ENCODE measurements around the gene HSH2D. TPM values are rescaled to one million over a fixed set of nuclear protein-coding genes. Genes with fewer than 3 reads are reported as not detected.

Gene HSH2D
- total and polyA plus RNA-seq, 9 of the 15 experiments (the other 6 are each of a cell fraction or from before 2014, with no cell fraction given): 0.03 to 1.1 (median 0.35) TPM; not detected in 1

DNA sequence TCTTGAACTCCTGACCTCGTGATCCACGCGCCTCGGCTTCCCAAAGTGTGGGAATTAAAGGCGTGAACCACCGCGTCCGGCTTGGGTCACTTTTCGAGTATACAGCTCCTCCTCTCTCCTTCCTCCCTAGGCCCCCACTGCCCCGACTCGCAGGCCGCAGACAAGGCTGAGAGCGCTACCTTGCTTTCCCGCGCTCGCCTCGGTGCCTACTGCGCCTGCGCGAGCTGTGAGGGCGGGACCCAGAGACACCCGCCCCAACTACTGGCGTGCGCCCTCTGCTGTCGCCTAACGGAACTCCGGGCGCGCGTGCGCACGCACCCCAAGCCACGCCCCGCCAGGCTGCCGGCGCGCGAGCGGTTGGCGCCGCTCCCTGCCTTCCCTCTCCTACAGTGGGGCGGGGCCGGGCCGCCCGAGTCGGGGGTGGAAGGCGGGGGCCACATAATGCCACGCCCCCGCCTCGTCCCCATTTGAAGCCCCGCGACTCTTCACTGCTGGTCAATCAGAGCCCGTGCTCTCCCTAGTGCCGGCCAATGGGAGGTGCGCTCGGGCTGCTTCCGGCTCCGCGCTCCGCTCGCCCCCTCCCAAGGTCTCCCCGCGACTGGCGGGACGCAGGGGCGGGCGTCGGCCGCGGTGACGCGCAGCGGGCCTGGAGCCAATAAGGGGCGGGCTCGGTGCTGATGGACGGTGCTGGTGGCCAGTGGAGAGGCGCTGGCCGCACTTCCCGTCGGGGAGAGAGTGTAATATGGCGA, 32.2 kb upstream of the HSH2D start, which contains the start of gene RAB8A (continued):
- TF ChIP-seq, protein P1, sequence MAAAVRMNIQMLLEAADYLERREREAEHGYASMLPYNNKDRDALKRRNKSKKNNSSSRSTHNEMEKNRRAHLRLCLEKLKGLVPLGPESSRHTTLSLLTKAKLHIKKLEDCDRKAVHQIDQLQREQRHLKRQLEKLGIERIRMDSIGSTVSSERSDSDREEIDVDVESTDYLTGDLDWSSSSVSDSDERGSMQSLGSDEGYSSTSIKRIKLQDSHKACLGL (CRISPR knock-in tag; IDR thresholded peaks at IDR 0.05; ENCODE audit: borderline replicate concordance, poor library complexity, severe bottlenecking): no peak
- TF ChIP-seq FOXJ3 (CRISPR knock-in tag; IDR thresholded peaks at IDR 0.05): no peak
- no peak for TF ChIP-seq HSF4 (CRISPR knock-in tag; IDR thresholded peaks at IDR 0.05; ENCODE audit: borderline replicate concordance)
- TF ChIP-seq SNIP1 (IDR thresholded peaks at IDR 0.05; ENCODE audit: low read depth): no peak
- TF ChIP-seq KAT8 (IDR thresholded peaks at IDR 0.05; ENCODE audit: low read depth): no peak
- TF ChIP-seq NBN (IDR thresholded peaks at IDR 0.05; ENCODE audit: low read depth): peak; percentile 50; the same call in 1 of the 2 replicates
- TF ChIP-seq RBM25 (IDR thresholded peaks at IDR 0.05; ENCODE audit: low read depth, low read length, severe bottlenecking): peak; percentile 98
- no peak for TF ChIP-seq CBFA2T3 (IDR thresholded peaks at IDR 0.05)
- peak; percentile 43; the same call in 1 of the 2 replicates for TF ChIP-seq ZKSCAN1 (IDR thresholded peaks at IDR 0.05; ENCODE audit: low read depth, low read length)
- TF ChIP-seq, protein P2, sequence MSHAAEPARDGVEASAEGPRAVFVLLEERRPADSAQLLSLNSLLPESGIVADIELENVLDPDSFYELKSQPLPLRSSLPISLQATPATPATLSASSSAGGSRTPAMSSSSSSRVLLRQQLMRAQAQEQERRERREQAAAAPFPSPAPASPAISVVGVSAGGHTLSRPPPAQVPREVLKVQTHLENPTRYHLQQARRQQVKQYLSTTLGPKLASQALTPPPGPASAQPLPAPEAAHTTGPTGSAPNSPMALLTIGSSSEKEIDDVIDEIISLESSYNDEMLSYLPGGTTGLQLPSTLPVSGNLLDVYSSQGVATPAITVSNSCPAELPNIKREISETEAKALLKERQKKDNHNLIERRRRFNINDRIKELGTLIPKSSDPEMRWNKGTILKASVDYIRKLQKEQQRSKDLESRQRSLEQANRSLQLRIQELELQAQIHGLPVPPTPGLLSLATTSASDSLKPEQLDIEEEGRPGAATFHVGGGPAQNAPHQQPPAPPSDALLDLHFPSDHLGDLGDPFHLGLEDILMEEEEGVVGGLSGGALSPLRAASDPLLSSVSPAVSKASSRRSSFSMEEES (CRISPR knock-in tag; IDR thresholded peaks at IDR 0.05): peak; percentile 76
- TF ChIP-seq ARID2 (IDR thresholded peaks at IDR 0.05): no peak
- TF ChIP-seq, protein P3, sequence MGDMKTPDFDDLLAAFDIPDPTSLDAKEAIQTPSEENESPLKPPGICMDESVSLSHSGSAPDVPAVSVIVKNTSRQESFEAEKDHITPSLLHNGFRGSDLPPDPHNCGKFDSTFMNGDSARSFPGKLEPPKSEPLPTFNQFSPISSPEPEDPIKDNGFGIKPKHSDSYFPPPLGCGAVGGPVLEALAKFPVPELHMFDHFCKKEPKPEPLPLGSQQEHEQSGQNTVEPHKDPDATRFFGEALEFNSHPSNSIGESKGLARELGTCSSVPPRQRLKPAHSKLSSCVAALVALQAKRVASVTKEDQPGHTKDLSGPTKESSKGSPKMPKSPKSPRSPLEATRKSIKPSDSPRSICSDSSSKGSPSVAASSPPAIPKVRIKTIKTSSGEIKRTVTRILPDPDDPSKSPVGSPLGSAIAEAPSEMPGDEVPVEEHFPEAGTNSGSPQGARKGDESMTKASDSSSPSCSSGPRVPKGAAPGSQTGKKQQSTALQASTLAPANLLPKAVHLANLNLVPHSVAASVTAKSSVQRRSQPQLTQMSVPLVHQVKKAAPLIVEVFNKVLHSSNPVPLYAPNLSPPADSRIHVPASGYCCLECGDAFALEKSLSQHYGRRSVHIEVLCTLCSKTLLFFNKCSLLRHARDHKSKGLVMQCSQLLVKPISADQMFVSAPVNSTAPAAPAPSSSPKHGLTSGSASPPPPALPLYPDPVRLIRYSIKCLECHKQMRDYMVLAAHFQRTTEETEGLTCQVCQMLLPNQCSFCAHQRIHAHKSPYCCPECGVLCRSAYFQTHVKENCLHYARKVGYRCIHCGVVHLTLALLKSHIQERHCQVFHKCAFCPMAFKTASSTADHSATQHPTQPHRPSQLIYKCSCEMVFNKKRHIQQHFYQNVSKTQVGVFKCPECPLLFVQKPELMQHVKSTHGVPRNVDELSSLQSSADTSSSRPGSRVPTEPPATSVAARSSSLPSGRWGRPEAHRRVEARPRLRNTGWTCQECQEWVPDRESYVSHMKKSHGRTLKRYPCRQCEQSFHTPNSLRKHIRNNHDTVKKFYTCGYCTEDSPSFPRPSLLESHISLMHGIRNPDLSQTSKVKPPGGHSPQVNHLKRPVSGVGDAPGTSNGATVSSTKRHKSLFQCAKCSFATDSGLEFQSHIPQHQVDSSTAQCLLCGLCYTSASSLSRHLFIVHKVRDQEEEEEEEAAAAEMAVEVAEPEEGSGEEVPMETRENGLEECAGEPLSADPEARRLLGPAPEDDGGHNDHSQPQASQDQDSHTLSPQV (IDR thresholded peaks at IDR 0.05): peak; percentile 95
- no peak for TF ChIP-seq TCFL5 (CRISPR knock-in tag; conservative IDR thresholded peaks at IDR 0.05)
- TF ChIP-seq ZNF347 (CRISPR knock-in tag; IDR thresholded peaks at IDR 0.05; ENCODE audit: low read depth): no peak
- TF ChIP-seq, protein P4, sequence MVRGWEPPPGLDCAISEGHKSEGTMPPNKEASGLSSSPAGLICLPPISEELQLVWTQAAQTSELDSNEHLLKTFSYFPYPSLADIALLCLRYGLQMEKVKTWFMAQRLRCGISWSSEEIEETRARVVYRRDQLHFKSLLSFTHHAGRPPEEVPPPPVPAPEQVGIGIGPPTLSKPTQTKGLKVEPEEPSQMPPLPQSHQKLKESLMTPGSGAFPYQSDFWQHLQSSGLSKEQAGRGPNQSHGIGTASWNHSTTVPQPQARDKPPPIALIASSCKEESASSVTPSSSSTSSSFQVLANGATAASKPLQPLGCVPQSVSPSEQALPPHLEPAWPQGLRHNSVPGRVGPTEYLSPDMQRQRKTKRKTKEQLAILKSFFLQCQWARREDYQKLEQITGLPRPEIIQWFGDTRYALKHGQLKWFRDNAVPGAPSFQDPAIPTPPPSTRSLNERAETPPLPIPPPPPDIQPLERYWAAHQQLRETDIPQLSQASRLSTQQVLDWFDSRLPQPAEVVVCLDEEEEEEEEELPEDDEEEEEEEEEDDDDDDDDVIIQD (CRISPR knock-in tag; IDR thresholded peaks at IDR 0.05): no peak
- no peak for TF ChIP-seq ZNF507 (tag; conservative IDR thresholded peaks at IDR 0.05)
- no peak for TF ChIP-seq HNRNPK (IDR thresholded peaks at IDR 0.05; ENCODE audit: low read depth, low read length, poor library complexity, severe bottlenecking)
- no peak for TF ChIP-seq LEF1 (IDR thresholded peaks at IDR 0.05)
- TF ChIP-seq, protein P5, sequence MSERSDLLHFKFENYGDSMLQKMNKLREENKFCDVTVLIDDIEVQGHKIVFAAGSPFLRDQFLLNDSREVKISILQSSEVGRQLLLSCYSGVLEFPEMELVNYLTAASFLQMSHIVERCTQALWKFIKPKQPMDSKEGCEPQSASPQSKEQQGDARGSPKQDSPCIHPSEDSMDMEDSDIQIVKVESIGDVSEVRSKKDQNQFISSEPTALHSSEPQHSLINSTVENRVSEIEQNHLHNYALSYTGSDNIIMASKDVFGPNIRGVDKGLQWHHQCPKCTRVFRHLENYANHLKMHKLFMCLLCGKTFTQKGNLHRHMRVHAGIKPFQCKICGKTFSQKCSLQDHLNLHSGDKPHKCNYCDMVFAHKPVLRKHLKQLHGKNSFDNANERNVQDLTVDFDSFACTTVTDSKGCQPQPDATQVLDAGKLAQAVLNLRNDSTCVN (CRISPR knock-in tag; IDR thresholded peaks at IDR 0.05): no peak
- no peak for TF ChIP-seq ZNF75A (CRISPR knock-in tag; IDR thresholded peaks at IDR 0.05)

All from K562 (cell line).